GM19452 (cell line): ENCODE measurements around the gene ALPL.

Experiments used
- ATAC-seq: cut with Tn5 transposase; IDR thresholded peaks from one replicate; pipeline ENCODE4 v1.9.1; 2021; ENCODE audit not compliant: unreplicated experiment

ALPL gene

DNA sequence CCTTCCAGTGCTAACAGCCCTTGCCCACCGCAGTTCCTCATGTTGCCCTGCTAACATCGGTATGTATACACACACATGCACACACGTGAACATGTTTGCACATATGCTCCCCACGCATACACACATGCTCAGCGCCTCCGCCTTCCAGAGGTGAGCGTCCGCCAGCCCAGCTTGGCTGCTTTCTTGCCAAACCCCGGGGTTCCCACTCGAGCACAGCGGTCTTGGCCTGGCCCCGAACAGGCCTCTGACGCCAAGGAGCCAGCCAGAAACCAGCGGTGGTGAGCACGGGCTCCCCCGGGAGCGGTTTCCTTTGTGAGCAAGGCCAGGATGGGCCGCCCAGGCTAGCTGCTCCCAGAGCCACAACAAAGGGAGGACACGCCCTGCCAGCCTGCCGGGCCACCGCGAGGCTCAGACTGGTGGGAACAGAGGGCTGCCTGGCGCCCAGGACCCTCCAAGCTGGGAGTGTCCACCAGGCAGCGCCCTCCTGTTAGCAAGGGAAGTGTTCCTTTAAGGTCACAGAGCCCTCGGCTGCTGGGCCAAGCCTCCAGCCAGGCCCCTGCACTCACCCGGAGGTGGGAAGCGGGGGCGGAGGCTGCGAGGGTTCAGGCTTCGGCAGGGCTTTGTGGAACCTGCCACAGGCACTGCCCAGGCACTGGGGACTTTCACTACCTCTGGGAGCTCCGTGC, 65.4 kb downstream of the ALPL start:
- no peak for ATAC-seq

DNA sequence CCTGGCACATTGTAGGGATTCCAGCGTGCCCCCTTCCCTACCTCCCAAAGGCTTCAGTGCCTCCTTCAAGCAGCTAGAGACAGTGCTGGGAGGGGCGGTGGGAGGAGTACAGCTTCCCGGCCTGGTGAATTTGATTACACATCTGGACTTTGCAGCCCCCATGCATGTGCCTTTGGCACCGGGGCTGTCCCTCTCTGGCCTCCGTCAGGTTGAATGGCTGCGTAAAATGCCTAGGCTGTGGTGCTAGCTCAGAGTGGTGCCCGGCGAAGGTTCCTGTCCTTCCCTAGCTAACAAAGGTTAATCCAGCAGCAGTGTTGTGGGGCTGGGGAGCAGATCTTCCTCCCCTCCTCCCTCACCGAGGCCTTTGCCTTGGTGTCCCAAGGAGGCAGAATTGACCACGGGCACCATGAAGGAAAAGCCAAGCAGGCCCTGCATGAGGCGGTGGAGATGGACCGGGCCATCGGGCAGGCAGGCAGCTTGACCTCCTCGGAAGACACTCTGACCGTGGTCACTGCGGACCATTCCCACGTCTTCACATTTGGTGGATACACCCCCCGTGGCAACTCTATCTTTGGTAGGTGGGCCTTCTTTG, 66.2 kb downstream of the ALPL start:
- no peak for ATAC-seq

DNA sequence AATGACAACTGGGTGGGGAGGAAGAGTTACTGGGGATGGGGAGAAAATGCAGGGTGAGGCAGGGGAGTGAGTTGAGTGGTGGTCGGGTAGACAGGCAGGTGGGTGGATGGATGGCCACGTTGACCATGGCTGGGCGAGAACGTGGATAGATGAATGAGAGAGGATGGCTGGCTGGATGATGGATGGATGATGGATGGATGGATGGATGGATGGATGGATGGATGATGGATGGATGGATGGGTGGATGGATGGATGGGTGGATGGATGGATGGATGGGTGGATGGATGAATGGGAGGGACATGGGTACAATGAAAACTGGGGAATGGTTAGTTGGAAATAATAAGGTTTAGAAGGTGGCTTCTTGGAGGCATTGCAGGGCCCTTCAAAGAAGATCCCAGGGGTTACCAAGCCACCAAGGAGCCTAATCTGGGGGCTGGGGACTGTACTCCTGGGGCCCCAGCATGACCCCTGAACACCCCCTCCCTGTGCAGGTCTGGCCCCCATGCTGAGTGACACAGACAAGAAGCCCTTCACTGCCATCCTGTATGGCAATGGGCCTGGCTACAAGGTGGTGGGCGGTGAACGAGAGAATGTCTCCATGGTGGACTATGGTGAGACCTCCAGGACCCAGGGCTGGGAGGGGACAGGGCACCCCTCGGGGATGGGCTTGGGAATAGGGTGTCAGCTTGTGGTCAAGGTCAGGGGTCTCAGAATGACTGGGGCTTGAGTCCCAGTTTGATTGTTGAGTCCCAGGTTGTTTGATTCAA, 67.0 kb downstream of the ALPL start:
- ATAC-seq = no peak

DNA sequence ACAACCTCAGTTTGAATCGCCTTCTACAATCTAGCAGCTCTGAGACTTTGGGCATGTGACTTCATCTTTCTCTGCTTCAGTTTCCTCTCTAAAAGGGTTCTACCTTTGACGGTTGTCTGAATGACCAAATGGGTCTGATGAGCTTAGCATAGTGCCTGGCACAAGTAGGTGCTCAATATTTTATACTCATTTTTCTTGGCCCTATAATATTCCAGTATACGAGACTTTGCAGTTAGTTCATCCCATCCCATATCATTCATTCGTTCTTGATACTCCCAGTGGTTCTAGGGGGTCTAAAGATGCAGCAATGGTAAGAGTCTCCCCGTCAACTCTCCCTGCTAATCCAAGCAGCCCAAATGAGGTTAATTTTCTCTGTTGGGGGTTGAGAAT, 67.6 kb downstream of the ALPL start:
- no peak for ATAC-seq

DNA sequence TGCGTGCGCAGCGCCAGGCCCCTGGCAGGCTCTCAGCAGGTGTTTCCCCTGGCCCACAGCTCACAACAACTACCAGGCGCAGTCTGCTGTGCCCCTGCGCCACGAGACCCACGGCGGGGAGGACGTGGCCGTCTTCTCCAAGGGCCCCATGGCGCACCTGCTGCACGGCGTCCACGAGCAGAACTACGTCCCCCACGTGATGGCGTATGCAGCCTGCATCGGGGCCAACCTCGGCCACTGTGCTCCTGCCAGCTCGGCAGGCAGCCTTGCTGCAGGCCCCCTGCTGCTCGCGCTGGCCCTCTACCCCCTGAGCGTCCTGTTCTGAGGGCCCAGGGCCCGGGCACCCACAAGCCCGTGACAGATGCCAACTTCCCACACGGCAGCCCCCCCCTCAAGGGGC, 68.1 kb downstream of the ALPL start:
- no peak for ATAC-seq

DNA sequence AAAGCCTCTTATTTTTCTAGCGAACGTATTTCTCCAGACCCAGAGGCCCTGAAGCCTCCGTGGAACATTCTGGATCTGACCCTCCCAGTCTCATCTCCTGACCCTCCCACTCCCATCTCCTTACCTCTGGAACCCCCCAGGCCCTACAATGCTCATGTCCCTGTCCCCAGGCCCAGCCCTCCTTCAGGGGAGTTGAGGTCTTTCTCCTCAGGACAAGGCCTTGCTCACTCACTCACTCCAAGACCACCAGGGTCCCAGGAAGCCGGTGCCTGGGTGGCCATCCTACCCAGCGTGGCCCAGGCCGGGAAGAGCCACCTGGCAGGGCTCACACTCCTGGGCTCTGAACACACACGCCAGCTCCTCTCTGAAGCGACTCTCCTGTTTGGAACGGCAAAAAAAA, 68.7 kb downstream of the ALPL start:
- no peak for ATAC-seq

DNA sequence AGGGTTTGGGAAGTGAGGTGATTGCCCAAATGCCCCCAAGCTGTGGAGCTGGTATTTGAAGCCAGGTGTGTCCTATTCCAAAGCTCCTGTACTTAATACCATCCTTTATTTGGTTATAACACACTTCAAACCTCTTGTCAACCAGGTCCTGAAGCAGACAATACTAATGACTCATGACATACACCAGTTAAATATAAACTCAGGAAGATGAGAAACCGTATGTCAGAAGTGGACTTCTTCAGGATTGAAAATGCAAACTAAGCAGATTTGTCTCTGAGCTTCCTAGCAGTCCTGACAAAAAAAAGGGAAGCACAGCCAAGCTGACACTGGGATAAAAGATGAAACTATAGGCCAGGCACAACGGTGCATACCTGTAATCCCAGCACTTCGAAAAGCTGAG, 70.6 kb downstream of the ALPL start:
- no peak for ATAC-seq

DNA sequence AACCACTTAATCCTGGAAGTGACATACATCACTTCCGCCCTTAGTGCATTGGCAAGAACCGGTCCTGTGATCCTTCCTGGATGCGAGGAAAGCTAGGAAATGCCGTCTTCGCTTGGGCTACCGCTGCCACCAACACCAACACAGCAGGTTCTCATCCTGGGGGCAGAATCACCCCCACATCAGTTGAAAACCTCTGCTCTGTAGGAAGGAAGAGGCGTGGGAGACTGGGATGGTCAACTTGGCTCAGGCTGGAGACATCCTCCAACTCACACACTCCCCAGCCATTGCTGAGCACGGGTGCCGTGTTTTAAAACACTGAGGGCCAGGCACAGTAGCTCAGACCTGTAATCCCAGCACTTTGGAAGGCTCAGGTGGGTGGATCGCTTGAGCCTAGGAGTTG, 74.9 kb downstream of the ALPL start:
- ATAC-seq = no peak

DNA sequence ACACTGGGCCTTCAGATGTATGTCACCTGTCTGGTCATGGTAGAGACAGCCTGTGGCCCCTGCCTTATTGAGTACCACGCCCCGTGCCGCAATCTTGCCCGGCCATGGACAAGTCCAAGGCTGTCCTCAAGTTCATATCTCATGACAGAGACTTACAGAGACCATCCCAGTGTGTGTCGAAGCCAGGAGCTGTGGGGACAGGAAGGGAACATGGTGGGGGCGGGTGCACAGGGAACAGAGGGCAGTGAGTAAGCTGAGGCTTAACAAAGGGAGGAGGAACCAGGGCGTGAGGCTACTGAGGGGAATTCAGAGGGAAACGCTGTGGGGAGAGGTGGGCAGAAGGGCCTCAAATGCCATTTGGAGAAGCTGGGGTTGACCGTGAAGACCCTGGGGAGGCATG, 75.8 kb downstream of the ALPL start:
- ATAC-seq = no peak

DNA sequence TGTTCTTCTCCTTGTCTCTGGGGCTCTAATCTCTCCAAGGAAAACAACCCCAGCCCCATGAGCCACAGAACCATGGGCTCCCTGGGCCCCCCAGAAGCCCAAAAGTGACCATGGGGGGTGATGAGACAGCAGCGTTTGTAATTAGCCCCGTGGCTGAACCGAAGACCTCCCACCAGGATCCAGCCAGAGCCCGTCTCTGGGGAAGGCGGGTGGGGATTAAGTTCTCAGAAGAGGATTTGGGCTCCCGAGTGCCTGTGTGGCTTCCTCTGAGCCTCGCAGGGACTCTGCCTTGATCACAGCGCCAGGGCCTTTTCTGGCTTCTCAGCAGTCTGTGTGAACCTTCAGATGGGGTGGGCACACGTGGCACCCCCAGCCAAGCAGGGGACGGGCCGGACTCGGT, 77.0 kb downstream of the ALPL start:
- ATAC-seq = no peak

DNA sequence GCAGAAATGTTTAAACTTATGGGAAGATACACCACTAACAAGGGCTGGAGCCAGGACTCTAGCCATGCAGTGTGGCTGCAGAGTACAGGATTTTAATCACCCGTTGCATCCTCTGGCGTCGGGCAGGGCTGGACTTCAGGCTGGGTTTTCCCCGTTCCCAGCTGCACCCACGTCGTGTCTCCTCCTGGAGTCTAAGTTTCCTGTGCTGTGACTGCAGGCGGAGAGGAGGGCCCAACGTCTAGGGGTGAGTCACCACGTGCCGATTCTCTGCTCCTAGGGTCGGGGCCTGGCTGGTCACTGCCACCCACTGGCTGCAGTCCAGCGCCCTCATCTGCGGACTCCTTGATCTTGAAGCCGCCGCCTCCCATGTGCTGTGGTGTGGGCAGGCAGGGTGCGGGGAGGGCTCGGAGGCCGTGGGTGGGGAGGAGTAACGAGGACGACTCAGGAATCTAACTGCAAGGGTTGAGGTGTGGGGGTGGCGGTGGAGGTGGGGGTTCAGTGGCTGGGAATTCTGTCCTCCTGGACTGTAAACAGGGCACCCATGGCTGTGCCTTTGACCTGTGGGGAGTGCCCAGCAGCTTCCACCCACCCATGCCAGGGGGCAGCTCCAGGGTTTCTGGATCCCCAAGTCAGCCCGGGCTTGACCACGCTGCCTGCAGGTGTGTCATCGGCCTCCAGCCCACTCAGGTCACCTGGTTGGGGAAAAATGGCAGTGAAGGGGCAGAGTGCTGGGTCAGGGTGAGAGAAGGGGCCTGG, 77.8 kb downstream of the ALPL start:
- ATAC-seq = no peak

DNA sequence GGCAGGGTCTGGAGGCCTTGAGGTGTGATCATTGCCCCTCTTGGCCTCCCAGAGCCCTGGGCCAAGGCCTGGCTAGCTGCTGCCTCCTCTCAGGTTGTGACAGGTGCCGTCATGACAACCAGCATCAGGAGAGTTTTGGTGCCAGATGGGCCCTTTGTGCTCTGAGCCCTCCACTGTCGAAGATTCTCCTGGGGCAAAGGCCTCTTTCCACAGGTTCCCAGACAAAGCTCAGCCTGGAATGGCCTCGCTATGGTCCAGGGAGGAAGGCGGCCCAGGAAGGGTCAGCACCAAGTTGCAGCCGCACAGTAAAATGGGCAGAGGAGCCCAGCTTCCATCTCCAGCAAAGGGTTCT, 78.4 kb downstream of the ALPL start:
- no peak for ATAC-seq

DNA sequence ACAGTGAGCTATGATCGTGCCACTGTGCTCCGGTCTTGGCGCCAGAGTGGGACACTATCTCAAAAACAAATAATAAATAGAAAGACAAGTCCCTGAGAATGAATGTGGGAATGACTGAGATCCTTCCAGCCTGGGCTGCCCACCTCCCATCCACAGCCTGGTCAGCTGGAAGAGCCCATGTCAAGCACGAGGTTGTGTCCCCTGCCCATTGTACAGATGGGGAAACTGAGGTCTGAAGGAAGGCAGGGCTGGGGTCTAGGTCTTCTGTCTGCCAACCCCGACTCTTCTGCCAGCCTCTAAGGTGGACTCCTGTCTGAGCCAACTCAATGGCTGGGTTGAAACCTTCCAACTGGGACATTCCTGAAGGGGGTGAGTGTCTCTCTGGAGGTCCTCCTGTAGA, 80.4 kb downstream of the ALPL start:
- no peak for ATAC-seq

DNA sequence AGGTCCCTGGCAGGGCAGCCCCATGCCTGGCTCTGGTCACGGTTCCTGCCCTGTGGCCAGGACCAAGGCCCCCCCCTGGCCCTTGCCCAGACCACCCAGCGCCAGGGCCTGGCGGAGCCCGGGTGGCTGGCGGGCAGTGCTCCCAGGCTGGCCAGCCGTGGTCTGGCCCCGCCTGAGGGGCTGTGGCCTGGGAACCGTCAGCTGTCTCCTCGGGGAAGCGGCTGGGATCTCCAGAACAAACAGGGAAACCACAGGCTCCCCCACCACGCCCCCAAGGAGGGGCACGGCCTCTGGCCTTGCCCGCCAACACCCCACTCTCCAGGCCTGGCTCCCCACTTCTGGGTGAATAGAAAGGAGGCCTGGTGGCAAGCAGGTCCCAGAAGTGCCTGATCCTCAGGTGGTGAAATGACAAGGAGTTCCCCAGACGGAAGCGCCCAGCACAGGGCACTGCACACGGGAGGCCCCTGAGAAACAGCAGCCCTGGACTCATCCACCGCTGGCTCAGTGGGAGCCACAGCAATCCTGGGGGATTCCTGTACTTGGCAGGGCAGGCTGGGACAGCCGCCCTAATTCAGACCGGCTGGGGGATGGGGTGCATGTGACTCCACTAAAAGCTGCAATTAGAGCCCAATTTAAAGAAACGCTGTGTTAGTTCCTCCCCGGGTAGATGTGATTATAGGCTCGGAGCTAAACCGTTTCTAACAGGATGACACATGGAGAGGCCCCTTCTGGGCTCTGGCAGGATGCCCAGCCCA, 81.1 kb downstream of the ALPL start:
- ATAC-seq = no peak

DNA sequence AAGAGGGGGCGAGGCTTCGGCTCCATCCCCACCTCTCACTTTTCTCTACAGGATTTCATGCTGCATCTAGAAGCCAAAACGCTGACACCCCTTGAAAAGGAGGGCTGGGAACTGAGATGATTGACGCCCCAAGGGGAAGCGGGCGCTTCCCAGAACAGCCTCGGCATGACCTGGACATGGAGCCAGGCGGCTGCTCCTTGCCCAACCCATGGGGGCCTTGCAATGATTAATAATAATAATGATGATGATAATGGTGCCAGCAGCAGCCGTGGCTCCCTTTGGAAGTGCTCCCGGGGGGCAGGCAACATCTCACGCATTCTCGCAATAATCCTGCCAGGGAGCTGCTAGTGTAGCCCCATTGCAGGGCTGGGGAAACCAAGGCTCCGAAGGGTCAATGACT, 81.7 kb downstream of the ALPL start:
- ATAC-seq = no peak

DNA sequence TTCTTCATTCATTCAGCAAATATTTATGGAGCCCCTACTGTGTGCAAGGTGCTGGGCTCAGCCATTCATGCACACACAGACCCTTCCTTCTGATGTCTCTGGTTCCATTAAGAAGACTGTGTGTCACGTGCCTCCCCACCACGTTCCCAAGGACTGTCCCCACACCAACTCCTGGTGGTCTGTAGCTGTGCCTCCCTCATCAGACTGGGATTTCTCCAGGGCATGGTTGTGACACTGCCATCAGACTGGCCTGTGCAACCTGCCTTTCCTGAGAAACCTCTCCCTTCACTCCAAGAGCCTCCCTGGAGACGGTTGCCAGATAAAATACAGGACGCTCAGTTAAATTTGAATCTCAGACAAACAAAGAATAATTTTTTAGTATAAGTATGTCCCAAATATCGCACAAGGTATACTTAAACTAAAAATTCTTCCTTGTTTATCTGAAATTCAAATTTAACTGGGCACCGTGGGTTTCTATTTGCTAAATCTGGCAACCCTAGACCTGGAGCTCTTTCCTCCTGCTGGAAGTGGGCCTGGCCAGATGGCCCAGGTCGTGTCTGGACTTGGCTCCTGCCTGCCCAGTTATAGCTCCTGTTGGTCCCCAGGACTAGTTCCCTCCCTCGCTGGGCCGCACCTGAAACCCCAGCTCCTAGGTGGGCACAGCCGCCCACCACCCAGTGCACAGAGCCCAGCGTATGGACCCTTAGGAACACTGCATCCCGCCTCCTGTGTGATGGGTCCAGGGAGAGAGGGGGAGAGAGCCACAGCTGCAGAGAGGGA, 83.1 kb downstream of the ALPL start:
- no peak for ATAC-seq

DNA sequence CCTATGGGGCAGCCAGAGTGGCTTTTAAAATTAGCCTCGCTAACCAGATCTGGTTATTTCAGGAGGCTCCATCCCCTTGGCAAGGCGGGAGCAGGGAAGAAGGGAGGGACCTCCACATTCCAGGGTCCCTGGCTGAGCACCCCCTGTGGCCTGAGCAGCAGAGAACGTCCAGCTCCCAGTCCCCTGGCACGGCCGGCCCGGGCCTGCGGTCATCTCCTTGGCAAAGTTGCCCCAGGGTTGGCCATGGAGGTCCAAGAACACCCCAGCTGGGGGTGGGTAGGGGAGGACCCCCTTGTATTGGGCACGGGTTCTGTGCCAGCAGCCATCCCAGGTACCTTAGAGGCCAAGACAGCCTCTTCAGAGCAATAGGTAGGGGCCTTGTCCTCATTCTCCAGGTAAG, 84.0 kb downstream of the ALPL start:
- ATAC-seq = no peak

DNA sequence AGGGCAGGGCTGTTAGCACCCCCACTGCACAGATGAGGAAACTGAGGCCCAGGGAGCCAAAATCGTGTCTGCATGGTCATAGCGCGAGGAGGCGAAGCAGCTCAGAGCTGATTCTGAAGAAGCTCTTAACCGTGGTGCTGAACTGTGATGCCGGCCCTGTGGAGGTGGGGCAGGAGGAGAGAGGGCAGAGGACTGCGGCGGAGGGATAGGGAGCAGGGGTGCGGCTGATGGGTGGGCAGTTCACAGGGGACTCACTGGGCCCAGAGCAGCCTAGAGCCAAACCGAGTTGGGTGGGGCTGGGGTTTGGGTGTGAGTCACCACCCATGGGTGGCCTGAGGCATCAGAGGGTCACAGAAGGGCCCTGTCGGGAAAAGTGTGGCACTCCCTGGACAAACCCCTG, 85.3 kb downstream of the ALPL start:
- ATAC-seq = no peak

DNA sequence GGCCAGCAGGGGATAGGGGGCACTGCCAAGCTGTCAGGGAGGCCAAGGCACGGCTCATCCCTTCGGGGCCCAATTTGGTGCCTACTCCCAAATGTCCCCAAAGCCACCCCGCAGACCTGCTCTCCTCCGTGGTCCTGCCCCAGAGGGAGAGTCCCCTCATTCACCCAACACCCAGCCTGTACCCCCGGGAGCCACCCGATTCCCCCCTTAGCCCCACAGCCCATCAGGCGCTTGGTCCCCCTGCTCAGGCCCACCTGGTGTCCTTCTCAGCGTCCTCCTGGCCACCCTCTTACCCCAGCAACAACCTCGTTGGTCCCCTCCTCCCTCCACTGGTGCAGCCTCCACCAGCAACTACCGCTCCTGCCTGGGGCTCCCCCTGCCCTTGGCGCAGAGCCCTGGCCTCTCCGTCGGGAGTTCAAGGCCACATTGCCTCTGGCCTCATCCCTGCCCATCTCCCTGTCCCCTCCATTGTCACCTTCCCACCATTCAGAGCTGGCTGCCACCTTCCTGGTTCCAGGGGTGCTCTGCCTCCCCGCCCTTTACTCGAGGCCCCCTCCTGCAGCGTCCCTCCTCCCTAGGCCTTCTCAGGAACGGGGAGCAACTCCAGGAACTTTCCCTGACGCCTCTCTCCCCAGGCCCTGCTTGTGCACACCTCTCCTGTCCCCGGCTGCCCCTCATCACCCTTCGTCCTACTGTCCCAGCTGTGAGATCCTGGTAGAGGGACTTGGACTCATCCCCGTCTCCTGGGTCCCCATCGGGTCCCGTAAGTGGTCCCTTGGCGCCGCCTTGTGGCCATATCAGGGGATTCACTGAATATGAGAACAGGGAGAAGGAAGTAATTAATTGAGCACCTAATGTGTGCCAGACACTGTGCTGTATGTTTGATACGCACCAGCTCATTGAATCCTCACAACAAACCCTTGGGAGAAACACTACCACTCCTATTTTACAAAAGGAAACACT, 86.0 kb downstream of the ALPL start:
- ATAC-seq = no peak
